MM.1S (cell line): ENCODE results near the gene TMEM204.

ENCODE experiments used
- DNase-seq: peaks from one replicate; pipeline ENCODE4 v3.0.0-alpha.2; 2015
- H2AFZ ChIP-seq: fragments of 300-600 bp; sonication (generic); 2 replicates; pipeline ENCODE4 v1.6.0; 2016; ENCODE audit warnings: antibody characterized with exemption, low read length
- H3F3A ChIP-seq: fragments of 300-600 bp; sonication (generic); 2 replicates; pipeline ENCODE4 v1.6.1; 2016; ENCODE audit warnings: mild to moderate bottlenecking, antibody characterized with exemption, low read length, moderate library complexity, mixed read lengths; ENCODE audit not compliant: insufficient read depth
- H3K27ac ChIP-seq: fragments of 300-600 bp; sonication (generic); 2 replicates; pipeline ENCODE4 v1.5.1; 2016; ENCODE audit warnings: mild to moderate bottlenecking, low read length
- H3K27me3 ChIP-seq: fragments of 300-600 bp; sonication (generic); replicated peaks from 2 replicates; pipeline ENCODE4 v1.6.0; 2016; ENCODE audit warnings: low read length; ENCODE audit not compliant: insufficient read depth
- H3K36me3 ChIP-seq: fragments of 300-600 bp; sonication (generic); replicated peaks from 2 replicates; pipeline ENCODE4 v1.6.1; 2016; ENCODE audit warnings: mild to moderate bottlenecking, low read length, mixed read lengths; ENCODE audit not compliant: insufficient read depth
- H3K4me1 ChIP-seq: fragments of 300-600 bp; sonication (generic); 2 replicates; pipeline ENCODE4 v1.6.1; 2016; ENCODE audit warnings: low read length, mixed read lengths
- H3K4me2 ChIP-seq: fragments of 300-600 bp; sonication (generic); 2 replicates; pipeline ENCODE4 v1.6.0; 2016; ENCODE audit warnings: low read depth, low read length
- H3K4me3 ChIP-seq: fragments of 300-600 bp; sonication (generic); 2 replicates; pipeline ENCODE4 v1.5.1; 2016; ENCODE audit warnings: low read length, mixed read lengths
- H3K79me2 ChIP-seq: fragments of 300-600 bp; sonication (generic); 2 replicates; pipeline ENCODE4 v1.6.1; 2016; ENCODE audit warnings: mixed run types, low read length, mixed read lengths
- H3K9ac ChIP-seq: fragments of 300-600 bp; sonication (generic); 2 replicates; pipeline ENCODE4 v1.6.1; 2016; ENCODE audit warnings: low read length, mixed read lengths
- H3K9me2 ChIP-seq: fragments of 300-600 bp; sonication (generic); replicated peaks from 2 replicates; pipeline ENCODE4 v1.6.1; 2016; ENCODE audit warnings: mild to moderate bottlenecking, low read length, mixed read lengths; ENCODE audit not compliant: insufficient read depth
- H3K9me3 ChIP-seq: fragments of 300-600 bp; sonication (generic); replicated peaks from 2 replicates; pipeline ENCODE4 v1.6.1; 2016; ENCODE audit warnings: mild to moderate bottlenecking, low read length, mixed read lengths; ENCODE audit not compliant: insufficient read depth
- H4K20me1 ChIP-seq: fragments of 300-600 bp; sonication (generic); 2 replicates; pipeline ENCODE4 v1.6.1; 2016; ENCODE audit warnings: mild to moderate bottlenecking, low read length, moderate library complexity, mixed read lengths; ENCODE audit not compliant: insufficient read depth
- CTCF ChIP-seq: fragments of 300-600 bp; sonication (generic); IDR thresholded peaks from 2 replicates; pipeline ENCODE4 v1.5.1; 2016; ENCODE audit warnings: antibody characterized with exemption, low read length, mixed read lengths
- EZH2 ChIP-seq: fragments of 300-600 bp; sonication (generic); optimal IDR thresholded peaks from 2 replicates; pipeline ENCODE3; 2017; ENCODE audit warnings: low read depth, mild to moderate bottlenecking, antibody characterized with exemption, low read length, mixed read lengths
- EZH2phosphoT487 ChIP-seq: fragments of 300-600 bp; sonication (generic); IDR thresholded peaks from 2 replicates; pipeline ENCODE4 v1.6.1; 2018; ENCODE audit warnings: antibody characterized with exemption, low read length

TMEM204 gene

GRCh38 chr16:1496464-1496863, 37.0 kb upstream of the TMEM204 start:
- TF ChIP-seq EZH2phosphoT487 (no peak), CTCF (no peak), EZH2 (no peak)
- Histone ChIP-seq H3K4me1 (peaks cover 5% of the 10 kb centered on the region; the same call in 1 of the 2 replicates), H3K27ac (no peak overlapping the region), H3K27me3 (no peaks in the 10 kb centered on the region), H3K4me3 (no peak overlapping the region), H3K9me2 (no peaks in the 10 kb centered on the region), H3K36me3 (no peaks in the 10 kb centered on the region), H4K20me1 (no peaks in the 10 kb centered on the region), H3K79me2 (peaks cover 17% of the 10 kb centered on the region), H2AFZ (no peak overlapping the region), H3K9ac (no peak overlapping the region), H3F3A (no peaks in the 10 kb centered on the region), H3K4me2 (no peak overlapping the region), H3K9me3 (no peaks in the 10 kb centered on the region)
- no peak for DNase-seq

- Histone ChIP-seq H3K4me3 (no peak overlapping the region), H3K36me3 (peaks cover 2% of the 10 kb centered on the region; the same call in 1 of the 2 replicates), H3K9ac (no peak overlapping the region)
Observed at GRCh38 chr16:1497014-1497598, 36.4 kb upstream of the TMEM204 start.

GRCh38 chr16:1498899-1499676, 34.4 kb upstream of the TMEM204 start:
- no peaks in the 10 kb centered on the region for H3F3A ChIP-seq
- H3K27me3 ChIP-seq = no peaks in the 10 kb centered on the region
- H2AFZ ChIP-seq = no peak overlapping the region
- no peak overlapping the region for H3K9ac ChIP-seq
- DNase-seq = no peak
- H3K79me2 ChIP-seq = peaks cover 10% of the 10 kb centered on the region
- no peak overlapping the region for H3K4me3 ChIP-seq
- H3K9me3 ChIP-seq = no peaks in the 10 kb centered on the region
- H3K4me2 ChIP-seq = no peak overlapping the region
- H3K27ac ChIP-seq = no peak overlapping the region
- TF ChIP-seq EZH2phosphoT487 (no peak), EZH2 (no peak), CTCF (no peak)
- no peaks in the 10 kb centered on the region for H4K20me1 ChIP-seq
- peaks cover 2% of the 10 kb centered on the region for H3K36me3 ChIP-seq
- no peaks in the 10 kb centered on the region for H3K9me2 ChIP-seq
- H3K4me1 ChIP-seq = no peaks in the 10 kb centered on the region

More at GRCh38 chr16:1497014-1497598, 36.4 kb upstream of the TMEM204 start:
- peaks cover 17% of the 10 kb centered on the region for H3K79me2 ChIP-seq
- H3K27ac ChIP-seq = no peak overlapping the region
- DNase-seq = no peak
- H3F3A ChIP-seq = no peaks in the 10 kb centered on the region
- H4K20me1 ChIP-seq = no peaks in the 10 kb centered on the region
- H3K9me3 ChIP-seq = no peaks in the 10 kb centered on the region
- TF ChIP-seq CTCF (no peak), EZH2phosphoT487 (no peak), EZH2 (no peak)
- H3K27me3 ChIP-seq = no peaks in the 10 kb centered on the region
- no peak overlapping the region for H2AFZ ChIP-seq
- no peaks in the 10 kb centered on the region for H3K9me2 ChIP-seq
- H3K4me1 ChIP-seq = peaks cover 5% of the 10 kb centered on the region; the same call in 1 of the 2 replicates
- no peak overlapping the region for H3K4me2 ChIP-seq
